Activated CD8-positive, alpha-beta memory T cell treated with anti-CD3 and anti-CD28 coated beads for 48 hours (primary cell): ENCODE data around the gene METTL15.
"Not testable (repeated sequence)": the region's sequence is repeated elsewhere in the genome, so short reads cannot be mapped to it uniquely, and the experiment has no call there.

ENCODE experiments used
- DNase-seq, 3 experiments: peaks; one replicate each; pipeline ENCODE4 v3.0.0-alpha.2; 2020; ENCODE audit warnings: low read depth in 2 of 3, low spot score in 2 of 3

The METTL15 gene

DNA sequence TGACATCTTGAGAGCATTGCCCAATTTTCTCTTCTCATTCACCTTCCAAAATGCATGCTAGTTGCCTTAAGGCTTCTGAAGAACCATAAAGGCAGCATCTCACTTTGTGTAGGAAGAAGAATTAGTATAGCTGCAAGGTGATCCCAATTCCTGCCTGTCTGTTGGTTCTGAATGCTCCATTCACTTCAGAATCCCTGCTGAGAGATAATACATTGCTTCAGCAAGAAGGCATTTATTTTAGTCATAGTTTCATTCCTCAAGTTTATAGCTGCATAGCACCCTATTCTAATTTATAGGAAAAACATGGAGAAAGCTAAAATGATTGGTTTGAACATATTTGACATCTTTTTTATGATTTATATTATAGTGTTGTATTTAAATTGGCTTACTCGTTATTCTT, 181.3 kb downstream of the METTL15 start:
- DNase-seq: no peak

DNA sequence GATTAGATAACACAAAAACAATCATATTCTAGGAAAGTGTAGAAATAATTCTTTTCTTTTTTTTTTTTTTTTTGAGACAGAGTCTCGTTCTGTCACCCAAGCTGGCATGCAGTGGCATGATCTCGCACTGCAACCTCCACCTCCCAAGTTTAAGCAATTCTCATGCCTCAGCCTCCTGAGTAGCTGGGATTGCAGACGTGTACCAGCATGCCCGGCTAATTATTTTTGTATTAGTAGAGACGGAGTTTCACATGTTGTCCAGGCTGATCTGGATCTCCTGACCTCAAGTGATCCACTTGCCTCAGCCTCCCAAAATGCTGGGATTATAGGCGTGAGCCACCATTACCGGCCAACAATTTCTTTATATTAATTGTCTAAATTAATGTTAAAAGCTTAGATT, 182.8 kb downstream of the METTL15 start:
- DNase-seq: not testable (repeated sequence)

DNA sequence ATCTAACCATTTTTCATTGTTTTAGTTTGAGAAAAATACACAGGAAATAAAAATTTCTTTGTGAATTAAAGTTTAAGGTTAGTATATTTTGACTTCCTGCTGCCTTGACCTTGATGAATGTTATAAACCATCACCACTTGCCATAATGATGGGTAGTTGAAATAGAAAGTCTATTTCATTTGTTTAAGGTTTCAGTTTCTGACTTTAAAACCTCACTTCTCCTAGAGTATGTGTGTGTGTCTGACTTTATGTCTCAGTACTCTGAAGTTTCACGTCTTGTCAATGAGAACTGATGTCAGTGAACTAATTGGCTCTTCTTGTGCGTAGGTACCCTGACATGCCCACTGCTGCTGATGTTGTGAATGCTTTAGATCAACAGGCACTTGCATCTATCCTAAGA, 188.2 kb downstream of the METTL15 start:
- DNase-seq: no peak

DNA sequence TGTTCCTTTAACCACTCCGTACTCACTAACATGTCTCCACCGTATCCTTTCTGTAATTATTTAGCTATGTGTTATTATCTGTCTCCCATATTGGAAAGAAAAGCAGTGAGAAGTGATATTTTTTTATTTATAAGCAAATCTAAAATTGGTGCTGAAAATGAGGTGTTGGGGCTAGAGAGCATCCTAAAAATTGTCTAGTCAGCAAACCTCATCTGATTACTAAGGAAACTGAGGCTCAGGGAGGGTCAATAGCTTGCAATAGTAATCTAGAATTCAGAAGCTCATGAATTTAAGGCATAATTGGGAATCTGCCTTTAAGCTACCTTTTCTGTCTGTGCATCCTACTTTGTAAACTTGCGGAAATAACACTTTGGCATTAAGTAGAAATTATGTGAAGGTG, 190.0 kb downstream of the METTL15 start:
- no peak for DNase-seq

DNA sequence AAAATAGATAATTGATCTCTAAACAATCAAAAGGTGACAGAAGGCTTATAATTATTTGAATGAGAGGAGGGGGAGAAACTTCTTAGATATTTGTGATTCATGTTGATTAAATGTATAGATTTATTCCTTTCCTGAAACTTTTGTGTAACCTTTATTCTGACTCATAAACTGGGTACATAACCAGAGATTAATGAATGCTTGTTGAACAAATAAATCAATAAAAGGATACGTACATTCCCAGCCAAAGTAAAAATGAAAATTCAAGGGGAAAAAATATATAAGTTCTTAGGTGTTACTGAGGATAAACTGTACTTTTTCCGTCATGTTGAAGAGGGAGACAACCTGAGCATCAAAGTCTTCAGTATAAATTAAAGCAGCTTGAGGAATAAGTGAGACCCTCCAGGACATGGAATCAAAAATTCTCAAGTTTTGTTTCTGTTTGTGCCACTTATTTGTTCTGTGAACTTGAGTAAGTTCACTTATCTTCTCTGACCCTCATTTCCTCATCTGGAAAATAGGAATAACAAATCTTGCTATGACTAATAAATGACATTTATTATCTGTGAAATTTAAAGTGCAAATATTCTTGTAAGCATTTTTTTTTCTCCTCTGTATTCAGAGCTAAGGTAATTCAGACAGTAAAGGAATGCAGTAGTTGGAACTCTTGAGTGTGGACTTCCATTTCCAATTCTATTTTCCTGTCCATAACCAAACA, 195.4 kb downstream of the METTL15 start:
- DNase-seq: no peak

DNA sequence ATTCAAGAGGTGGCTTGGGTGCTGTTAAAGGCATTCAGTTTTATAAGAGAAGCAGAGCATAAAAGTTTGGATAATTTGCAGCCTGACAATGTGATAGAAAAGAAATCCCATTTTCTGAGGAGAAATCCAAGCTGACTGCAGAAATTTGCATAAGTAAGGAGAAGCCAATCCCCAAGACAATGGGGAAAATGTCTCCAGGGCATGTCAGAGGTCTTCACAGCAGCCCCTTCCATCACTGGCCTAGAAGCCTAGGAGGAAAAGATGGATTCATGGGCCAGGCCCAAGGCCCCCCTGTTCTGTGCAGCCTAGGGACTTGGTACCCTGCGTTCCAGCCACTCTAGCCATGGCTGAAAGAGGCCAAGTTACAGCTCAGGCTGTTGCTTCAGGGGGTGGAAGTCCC, 207.3 kb downstream of the METTL15 start:
- no peak for DNase-seq

DNA sequence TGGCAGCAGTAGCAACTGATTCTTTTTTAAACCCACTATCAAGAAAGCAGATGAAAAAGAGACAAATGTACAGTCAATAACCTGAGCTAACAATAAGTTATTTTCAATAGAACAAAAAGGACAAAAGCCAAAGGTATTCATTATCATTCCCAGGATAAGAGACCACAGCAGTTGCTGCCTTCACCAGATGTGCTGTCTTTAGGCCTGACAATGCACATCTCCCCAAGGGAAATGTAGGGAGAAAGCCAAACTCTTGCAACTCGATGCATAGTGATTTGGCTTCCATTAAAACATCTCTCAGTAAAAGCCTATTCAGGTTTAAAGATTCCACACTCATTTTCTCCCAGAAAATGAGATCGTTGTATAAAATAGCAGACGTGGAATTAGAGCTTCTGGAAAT, 210.7 kb downstream of the METTL15 start:
- DNase-seq: no peak

DNA sequence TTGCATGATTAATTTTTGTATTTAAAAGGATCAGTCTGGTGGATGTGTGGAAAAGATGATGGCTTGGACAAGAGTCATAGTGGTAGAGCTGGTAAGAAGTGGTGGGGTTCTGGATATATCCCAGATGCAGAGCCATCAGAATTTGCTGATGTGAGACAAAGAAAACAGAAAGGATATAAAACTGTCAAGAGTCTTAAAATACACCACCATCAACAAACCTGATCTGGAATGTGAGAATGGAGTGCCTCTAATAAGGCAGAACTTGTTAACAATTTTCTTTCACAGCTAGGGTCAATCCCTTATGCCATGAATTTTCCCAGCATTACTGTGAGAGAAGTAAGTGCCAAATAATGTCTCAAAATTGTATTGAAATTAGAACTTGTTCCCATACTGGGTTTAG, 215.4 kb downstream of the METTL15 start:
- no peak for DNase-seq

DNA sequence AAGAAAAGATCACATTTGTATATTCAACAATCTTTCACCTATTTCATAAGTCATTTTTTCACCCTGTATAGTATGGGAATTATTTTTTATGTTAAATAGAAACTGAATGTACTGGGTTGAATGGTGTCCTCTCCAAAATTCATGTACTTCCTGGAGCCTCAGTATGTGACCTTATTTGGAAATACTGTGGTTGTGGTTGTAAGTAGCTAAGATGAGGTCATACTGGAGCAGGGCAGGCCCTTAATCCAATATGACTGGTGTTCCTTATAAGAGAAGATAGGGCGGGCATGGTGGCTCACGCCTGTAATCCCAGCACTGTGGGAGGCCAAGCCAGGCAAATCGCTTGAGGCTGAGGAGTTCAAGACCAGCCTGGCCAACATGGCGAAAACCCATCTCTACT, 224.2 kb downstream of the METTL15 start:
- not testable (repeated sequence) for DNase-seq

DNA sequence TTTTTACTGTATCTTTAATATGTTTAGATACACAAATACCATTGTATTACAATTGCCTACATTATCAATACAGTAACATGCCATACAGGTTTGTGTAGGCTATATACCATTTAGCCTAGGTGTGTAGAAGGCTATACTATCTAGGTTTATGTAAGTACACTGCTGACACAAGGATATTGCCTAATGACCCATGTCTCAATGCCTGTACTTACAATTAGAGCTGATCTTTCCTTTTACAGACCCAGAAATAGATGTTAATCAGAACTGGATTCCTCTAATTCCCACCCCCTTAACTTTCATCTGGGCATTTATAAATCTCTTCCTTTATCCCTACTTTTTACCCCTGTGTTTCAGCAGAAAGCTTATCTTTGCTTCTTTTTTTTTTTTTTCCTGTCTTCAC, 229.5 kb downstream of the METTL15 start:
- no peak for DNase-seq

DNA sequence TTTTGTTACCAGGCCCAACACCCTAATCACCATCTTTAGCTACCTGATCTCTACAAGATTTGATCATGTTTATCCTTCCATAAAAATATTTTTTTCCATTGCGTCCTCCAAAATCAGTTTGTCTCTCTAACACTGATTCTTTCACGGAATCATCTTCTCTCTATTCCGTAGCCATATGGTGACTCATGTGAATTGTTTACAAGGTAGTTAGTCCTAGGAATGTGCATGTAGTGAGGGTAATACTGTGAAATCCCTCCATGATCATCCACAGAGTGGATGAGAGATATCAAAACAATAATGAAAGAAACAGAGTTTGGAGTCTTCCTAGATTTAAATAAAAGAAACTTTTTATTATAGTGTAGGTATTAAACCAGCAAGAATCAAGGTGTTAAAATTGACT, 230.2 kb downstream of the METTL15 start:
- no peak for DNase-seq

DNA sequence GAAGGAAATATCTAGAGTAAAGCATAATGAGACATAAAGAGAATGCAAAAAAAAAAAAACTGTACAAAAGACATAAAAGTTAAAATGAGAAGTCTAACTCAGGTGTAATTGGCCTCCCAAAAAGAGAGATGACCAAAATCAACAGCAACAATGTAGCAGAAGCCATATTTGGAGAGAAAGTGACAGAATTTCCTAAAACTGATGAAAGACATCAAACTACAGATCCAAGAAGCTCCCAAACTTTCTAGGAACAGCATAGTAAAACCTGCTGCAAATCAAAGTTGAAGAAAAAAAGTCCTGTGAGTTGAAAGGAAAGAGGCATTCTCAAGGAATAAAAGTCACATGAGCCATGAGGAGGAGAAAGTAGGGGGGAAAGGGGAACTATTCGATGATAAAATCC, 231.3 kb downstream of the METTL15 start:
- no peak for DNase-seq

DNA sequence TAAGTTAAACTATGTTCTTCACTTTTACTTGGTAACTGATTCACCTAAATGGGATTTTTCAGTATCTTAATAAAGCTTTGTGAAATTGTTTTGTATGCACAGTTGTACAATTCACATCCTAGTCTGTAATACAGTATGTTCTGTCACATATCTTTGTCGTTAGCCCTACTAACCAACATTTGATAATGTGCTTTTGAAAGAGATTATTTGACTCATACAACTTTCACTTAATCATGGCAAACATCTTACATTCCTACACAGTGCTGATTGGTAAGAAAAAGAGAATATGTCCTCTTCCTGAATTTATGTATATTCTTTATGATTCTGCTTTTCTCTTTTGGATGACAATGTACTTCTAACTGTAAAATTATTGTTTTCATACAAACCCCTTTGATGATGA, 234.5 kb downstream of the METTL15 start:
- DNase-seq: no peak

DNA sequence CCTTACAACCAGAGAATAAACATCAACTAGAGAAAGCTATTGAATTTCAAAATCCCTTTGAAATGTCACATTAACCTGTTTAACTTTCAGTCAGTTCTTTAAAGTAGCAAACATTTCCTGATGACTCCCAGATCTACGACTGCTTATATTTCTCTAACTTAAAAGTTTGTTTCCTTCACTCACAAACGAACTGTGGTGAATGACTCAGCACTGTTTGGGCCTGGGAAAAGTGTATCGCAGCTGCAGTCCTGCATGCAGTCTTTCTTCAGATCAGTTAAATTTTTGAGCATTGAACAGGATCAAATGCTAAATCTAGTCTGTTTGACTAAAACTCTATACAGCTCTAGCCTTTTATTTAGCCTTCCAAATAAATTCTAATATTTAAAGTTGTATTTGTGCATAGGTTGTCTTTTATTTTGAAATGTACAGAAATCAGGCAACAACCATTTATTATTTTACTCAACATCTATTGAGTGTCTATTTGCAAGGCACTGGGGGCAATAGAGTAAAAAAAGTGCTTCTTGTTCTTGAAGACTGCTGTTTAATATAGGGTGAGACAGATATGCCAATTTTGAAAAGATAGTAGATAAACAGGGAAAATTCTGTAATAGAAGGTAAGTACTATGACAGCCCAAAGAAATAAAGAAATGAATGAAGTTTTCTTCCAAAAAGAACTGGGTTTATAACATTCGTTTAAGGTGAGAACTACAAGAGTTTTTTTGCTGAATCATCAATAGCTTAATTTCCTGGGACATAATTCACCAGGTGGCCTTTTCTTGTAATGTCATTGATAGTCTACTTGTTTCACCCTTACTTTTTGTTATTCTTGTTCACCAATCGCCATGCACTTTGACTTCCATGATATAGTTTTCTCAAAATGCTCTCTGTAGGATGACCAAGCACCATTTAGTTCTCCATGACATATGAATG, 235.4 kb downstream of the METTL15 start:
- no peak for DNase-seq

DNA sequence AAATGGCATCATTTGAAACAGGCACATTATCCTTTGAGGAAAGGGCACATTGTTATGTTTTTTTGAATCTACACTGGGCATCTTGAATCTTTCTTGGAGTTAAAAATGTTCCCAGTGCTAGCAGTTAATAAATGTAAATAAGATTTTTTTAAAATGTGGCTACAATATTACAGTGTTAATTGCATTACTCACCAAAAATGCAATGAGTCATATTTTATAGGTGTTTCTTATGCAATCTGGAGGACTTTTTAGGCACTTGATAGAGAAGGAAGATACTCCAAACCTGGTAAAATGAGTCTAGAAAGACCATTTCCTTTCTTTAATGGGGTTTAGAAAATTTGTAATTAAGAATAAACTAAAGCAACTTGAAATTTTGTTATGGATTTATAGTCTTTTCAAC, 238.0 kb downstream of the METTL15 start:
- no peak for DNase-seq

DNA sequence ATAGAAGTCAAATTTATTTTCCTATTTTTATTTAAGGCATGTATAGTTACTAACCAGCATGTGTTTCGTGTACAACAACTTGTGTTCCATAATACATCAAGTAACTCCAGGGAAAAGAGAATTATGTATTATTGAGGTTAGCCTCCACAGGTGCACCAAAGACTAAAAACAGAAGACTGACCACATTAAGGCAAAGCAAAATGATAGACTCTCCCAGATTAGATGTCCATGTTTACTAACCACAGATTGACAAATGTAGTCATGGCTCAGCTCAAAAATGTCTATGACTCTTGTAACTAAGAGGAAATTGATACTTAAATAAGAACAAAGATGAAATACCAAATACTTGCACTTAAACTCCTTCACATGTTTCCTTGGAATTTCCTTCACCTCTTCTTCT, 238.5 kb downstream of the METTL15 start:
- DNase-seq: no peak

DNA sequence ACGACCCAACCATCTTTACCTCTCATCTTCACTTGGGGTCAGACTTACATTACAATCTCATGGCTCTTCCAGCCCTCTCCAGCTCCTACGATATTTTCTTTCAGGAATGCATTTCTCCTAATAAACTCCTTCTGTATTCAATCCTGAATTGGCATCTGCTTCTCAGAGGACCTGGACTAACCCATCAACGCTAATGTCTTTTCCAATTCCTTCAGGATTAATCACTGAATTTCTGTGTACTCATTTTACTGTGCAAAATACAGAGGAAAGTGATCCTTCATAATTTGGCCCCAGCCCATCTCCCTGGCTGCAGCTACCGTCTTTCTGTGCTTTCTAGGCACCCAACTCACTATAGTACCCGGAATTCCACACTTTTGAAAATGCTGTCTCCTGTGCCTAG, 239.2 kb downstream of the METTL15 start:
- DNase-seq: no peak

DNA sequence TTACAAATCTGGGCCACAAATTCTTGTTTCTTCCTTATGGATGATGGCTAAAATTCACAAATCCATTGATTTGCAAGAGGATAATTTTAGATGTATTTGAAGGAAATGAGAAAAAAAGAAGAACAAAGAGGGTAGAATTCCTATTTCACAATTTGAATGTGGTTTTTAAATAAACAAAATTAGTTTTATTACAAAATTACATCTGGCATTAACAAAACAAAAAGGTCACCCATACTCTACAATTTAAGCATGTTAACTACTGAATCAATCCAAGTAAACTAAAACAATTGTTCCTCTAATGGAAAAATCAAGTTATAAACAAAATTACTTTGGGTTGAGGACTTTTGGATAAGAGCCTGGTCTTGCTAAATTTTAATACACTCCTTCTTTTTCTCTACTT, 242.0 kb downstream of the METTL15 start:
- no peak for DNase-seq

DNA sequence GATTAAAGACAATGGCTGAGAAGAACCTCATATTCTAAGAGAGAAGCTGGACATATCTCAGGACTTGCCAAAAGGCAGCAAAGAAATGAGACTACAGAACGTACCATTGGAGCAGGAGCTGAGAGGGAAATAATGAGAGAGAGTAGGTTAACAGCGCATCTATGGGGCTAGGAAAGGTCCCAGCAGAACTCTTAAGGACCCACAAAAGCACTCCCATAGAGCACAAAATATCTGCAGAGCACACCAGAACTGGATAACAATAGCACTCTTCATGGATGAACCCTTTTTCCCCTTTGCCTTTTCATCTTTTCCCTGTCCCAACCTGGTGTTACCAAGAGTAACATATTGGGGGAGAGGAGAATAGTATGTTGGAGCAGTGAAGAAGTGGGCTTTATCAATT, 245.8 kb downstream of the METTL15 start:
- no peak for DNase-seq

DNA sequence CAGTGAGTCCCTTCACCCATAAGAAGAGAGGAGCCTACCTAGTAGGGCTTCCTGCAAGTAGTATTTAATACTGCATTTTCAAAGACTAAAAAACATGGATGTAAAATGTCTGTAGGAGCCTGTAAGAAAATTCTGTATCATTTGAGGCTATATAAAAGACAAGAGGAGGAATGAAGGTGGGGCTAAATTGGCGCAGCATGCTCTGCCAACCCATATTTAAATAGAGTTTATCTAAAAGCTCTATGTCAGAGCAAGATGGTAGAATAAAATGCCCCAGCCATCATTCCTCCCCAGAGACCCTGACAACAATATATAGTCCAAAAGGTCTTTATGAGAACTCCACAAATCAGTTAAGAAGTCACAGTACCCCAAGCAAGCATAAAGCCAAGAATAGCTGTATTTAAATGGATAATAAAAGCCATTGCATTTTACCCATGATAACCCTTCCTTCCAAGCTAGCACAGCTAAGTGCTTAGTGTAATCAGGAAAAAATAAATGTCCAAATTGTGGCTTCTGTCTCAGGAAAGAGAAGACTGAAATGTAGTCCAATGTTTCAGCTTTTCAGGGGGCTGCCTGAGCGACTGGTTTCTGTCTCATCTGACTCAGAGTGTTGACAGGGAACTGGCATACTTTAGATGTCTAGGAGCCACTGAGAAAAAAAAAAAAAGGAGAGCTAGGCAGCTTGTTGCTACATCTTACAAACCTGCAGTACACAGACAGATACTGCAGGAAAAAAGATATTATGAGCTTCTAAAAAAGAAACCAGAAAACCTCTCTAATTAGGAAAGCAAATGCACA, 258.6 kb downstream of the METTL15 start:
- no peak for DNase-seq

DNA sequence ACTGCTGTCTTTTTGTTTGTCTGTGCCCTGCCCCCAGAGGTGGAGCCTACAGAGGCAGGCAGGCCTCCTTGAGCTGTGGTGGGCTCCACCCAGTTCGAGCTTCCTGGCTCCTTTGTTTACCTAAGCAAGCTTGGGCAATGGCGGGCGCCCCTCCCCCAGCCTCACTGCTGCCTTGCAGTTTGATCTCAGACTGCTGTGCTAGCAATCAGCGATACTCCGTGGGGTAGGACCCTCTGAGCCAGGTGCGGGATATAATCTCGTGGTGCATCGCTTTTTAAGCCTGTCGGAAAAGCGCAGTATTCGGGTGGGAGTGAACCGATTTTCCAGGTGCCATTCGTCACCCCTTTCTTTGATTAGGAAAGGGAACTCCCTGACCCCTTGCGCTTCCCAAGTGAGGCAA, 269.9 kb downstream of the METTL15 start:
- not testable (repeated sequence) for DNase-seq
